Subcutaneous adipose tissue (tissue), 4 donors: ENCODE data around the gene KRT40. TPM values are rescaled to one million over a fixed set of nuclear protein-coding genes. Genes with fewer than 3 reads are reported as not detected.

Experiments
- CTCF ChIP-seq: fragments of 450-650 bp; IDR thresholded peaks from one replicate; pipeline ENCODE4 v1.5.1; 2016; ENCODE audit warnings: low read depth, mild to moderate bottlenecking, control low read depth, antibody characterized with exemption, moderate library complexity
- total RNA-seq, 4 donors: library from RNA; depleted of rRNA; stranded (reverse); fragments of >200 nt; gene quantifications; one replicate each; pipeline ENCODE4 v1.1.0, GENCODE V29; 2016

KRT40 gene
- not detected for total RNA-seq

GRCh38 chr17:40984226-40984625, at the start of gene KRT40:
KRT40 (minus strand) TSS chr17:40984326; CDS start chr17:40984273, 53 bp downstream.
- TF ChIP-seq CTCF: no peak

- no peak for TF ChIP-seq CTCF
Measured at GRCh38 chr17:41029633-41030245, 45.6 kb upstream of the KRT40 start, which contains the start of gene KRTAP1-4. KRTAP1-4 (minus strand) TSS chr17:41030195; CDS start chr17:41030078, 117 bp downstream.

- TF ChIP-seq CTCF: no peak
Measured at GRCh38 chr17:41026715-41027471, 42.8 kb upstream of the KRT40 start, which contains the start of gene KRTAP1-5. KRTAP1-5 (minus strand) TSS chr17:41027208; CDS start chr17:41027155, 53 bp downstream.

- no peak for TF ChIP-seq CTCF
Measured at GRCh38 chr17:41024697-41025096, 40.6 kb upstream of the KRT40 start.

GRCh38 chr17:41020336-41020735, 36.2 kb upstream of the KRT40 start:
- TF ChIP-seq CTCF: no peak

- TF ChIP-seq CTCF: no peak
Measured at GRCh38 chr17:41019415-41019814, 35.3 kb upstream of the KRT40 start.

GRCh38 chr17:41018541-41018940, 34.4 kb upstream of the KRT40 start:
- no peak for TF ChIP-seq CTCF
